Spleen (tissue), 11 donors: ENCODE data around the gene CDC42EP3. TPM values are rescaled to one million over a fixed set of nuclear protein-coding genes. Genes with fewer than 3 reads are reported as not detected.
A peak's percentile ranks its signal among the peaks of the same experiment; 100 is the strongest.

Experiments used
- DNase-seq: peaks from one replicate; pipeline ENCODE4 v3.0.0-alpha.2; 2020
- H3K27ac ChIP-seq, 8 donors: fragments of 200-600 bp; sonication (generic) in 7 of 8; 1 replicate in 4 of 8; 2 replicates in 4 of 8; pipeline versions ENCODE4 v1.5.0 to v1.8.0; 2016 to 2021; ENCODE audit warnings: inconsistent platforms in 4 of 8, mild to moderate bottlenecking in 4 of 8, moderate library complexity in 1 of 8
- H3K27me3 ChIP-seq, 7 donors: fragments of 200-600 bp; sonication (generic) in 6 of 7; replicated peaks in 1 of 7; 1 replicate in 4 of 7; 2 replicates in 3 of 7; pipeline versions ENCODE4 v1.5.0 to v1.8.0; 2016 to 2021; ENCODE audit warnings: inconsistent platforms in 3 of 7, mild to moderate bottlenecking in 1 of 7
- H3K36me3 ChIP-seq, 6 donors: fragments of 200-600 bp; sonication (generic) in 5 of 6; 1 replicate in 4 of 6; 2 replicates in 2 of 6; pipeline versions ENCODE4 v1.5.0 to v1.8.0; 2016 to 2021; ENCODE audit warnings: inconsistent platforms in 2 of 6
- H3K4me1 ChIP-seq, 6 donors: fragments of 200-600 bp; sonication (generic) in 5 of 6; 1 replicate in 3 of 6; 2 replicates in 3 of 6; pipeline versions ENCODE4 v1.5.0 to v1.8.0; 2016 to 2021; ENCODE audit warnings: inconsistent platforms in 3 of 6
- H3K4me3 ChIP-seq, 8 donors: fragments of 200-600 bp; sonication (generic) in 7 of 8; 1 replicate in 4 of 8; 2 replicates in 4 of 8; pipeline versions ENCODE4 v1.5.0 to v1.8.0; 2016 to 2021; ENCODE audit warnings: inconsistent platforms in 4 of 8, mild to moderate bottlenecking in 4 of 8, moderate library complexity in 2 of 8
- H3K9me3 ChIP-seq, 8 donors: fragments of 200-600 bp; sonication (generic) in 7 of 8; 1 replicate in 4 of 8; 2 replicates in 4 of 8; pipeline versions ENCODE4 v1.5.0 to v1.8.0; 2016 to 2021; ENCODE audit warnings: inconsistent platforms in 4 of 8
- POLR2A ChIP-seq, 3 donors: fragments of 450-650 bp; IDR thresholded peaks; one replicate each; pipeline ENCODE4 v1.5.1; 2017; ENCODE audit warnings: antibody characterized with exemption in 3 of 3, mild to moderate bottlenecking in 1 of 3
- POLR2AphosphoS5 ChIP-seq, 3 donors: sonication (generic); formaldehyde crosslinking; IDR thresholded peaks; one replicate each; pipeline ENCODE4 v1.5.1; 2017; ENCODE audit warnings: antibody characterized with exemption in 3 of 3
- WGBS, 5 donors: extraction: QIAGEN DNeasy Blood & Tissue Kit in 3 of 5; methylation state at CpG; one replicate each; pipeline versions ENCODE4 v1.1.5 to v1.1.7; 2013 to 2018; 5-methylcytosine and 5-hydroxymethylcytosine counted together
- intact Hi-C: fragments of 100-400 bp; cut with DNase I; formaldehyde crosslinking; loops from one replicate; pipeline ENCODE4 v1.15.0; 2023; ENCODE audit warnings: low total_unique reads
- polyA plus RNA-seq, 3 donors: library from polyadenylated mRNA; stranded (reverse); fragments of 200-250 nt; gene quantifications; one replicate each; pipeline ENCODE4 v1.2.1, GENCODE V29; 2013
- total RNA-seq, 7 donors: library from RNA; depleted of rRNA in 3 of 7; stranded (reverse); fragments of >200 nt in 3 of 7; fragmentation: NEBNext Ultra II Directional in 4 of 7; extraction: Animal tissue kit (Norgen Biotek cat#: 25700) in 4 of 7; gene quantifications; one replicate each; pipeline versions ENCODE4 v1.1.0 to v1.2.1, GENCODE V29; 2016 to 2021
- TF ChIP-seq, protein P1 (sequence below), 11 experiments: fragments of 200-600 bp in 7 of 11; fragments of 450-650 bp in 4 of 11; sonication (generic) in 4 of 11; IDR thresholded peaks in 8 of 11; conservative IDR thresholded peaks in 3 of 11; 1 replicate in 7 of 11; 2 replicates in 4 of 11; pipeline versions ENCODE4 v1.4.0 to v1.8.0; 2016 to 2021; ENCODE audit warnings: antibody characterized with exemption in 11 of 11, inconsistent platforms in 4 of 11, mild to moderate bottlenecking in 1 of 11
- donor health status: healthy with polysubstance abuse.
- donor health status: DM: no; HTN: no; CAD: no; lungs with moderate emphysema.
- donor health status: DM: no; HTN: no; CAD: no.
- donor health status: Bipolar disorder and iron deficiency.
- donor health status: healthy.
- donor health status: DM: no; HTN: no; CAD: no.
- donor health status: DM: yes; HTN: yes; CAD: no.

The CDC42EP3 gene
- total and polyA plus RNA-seq, 10 donors: 9.5 to 57.2 (median 41.2) TPM

DNA sequence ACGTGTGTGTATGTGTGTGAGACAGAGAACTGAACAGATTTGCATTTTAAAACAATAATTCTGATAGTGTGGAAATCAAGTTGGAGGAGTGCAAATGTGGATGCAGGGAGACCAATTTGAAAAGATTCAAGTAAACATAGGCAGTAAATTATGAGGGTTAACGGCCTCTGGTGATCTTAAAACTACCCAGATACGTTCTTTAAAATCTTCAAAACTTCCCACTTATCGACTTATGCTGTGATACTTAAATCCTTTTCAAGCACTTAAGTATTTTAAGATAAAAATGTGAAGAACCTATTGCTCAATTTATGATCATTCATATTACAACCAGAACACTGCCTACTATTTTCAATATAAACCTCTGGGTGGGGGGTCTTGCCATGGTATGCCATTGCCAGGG, 37.7 kb upstream of the CDC42EP3 start:
- peaks cover 0 to 59% (median 31%) of the 10 kb centered on the region in 6 donors for H3K4me1 ChIP-seq
- no peak for DNase-seq
- WGBS, 5 donors: 78 to 93% (median 87%) methylated on average over 4 of the region's 4 CpGs
- intact Hi-C loops: no loop called here
- no peak overlapping the region for H3K4me3 ChIP-seq
- peaks cover 0 to 3% (median 2%) of the 10 kb centered on the region in 8 donors for H3K9me3 ChIP-seq
- no peaks in the 10 kb centered on the region for H3K36me3 ChIP-seq
- H3K27ac ChIP-seq: no peak overlapping the region
- H3K27me3 ChIP-seq: no peaks in the 10 kb centered on the region
- TF ChIP-seq, protein P1, sequence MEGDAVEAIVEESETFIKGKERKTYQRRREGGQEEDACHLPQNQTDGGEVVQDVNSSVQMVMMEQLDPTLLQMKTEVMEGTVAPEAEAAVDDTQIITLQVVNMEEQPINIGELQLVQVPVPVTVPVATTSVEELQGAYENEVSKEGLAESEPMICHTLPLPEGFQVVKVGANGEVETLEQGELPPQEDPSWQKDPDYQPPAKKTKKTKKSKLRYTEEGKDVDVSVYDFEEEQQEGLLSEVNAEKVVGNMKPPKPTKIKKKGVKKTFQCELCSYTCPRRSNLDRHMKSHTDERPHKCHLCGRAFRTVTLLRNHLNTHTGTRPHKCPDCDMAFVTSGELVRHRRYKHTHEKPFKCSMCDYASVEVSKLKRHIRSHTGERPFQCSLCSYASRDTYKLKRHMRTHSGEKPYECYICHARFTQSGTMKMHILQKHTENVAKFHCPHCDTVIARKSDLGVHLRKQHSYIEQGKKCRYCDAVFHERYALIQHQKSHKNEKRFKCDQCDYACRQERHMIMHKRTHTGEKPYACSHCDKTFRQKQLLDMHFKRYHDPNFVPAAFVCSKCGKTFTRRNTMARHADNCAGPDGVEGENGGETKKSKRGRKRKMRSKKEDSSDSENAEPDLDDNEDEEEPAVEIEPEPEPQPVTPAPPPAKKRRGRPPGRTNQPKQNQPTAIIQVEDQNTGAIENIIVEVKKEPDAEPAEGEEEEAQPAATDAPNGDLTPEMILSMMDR (IDR thresholded peaks at IDR 0.05 in 8 of 11, conservative IDR thresholded peaks at IDR 0.05 in 3 of 11): no peak
- TF ChIP-seq POLR2A (IDR thresholded peaks at IDR 0.05) (no peak), POLR2AphosphoS5 (IDR thresholded peaks at IDR 0.05) (no peak)

DNA sequence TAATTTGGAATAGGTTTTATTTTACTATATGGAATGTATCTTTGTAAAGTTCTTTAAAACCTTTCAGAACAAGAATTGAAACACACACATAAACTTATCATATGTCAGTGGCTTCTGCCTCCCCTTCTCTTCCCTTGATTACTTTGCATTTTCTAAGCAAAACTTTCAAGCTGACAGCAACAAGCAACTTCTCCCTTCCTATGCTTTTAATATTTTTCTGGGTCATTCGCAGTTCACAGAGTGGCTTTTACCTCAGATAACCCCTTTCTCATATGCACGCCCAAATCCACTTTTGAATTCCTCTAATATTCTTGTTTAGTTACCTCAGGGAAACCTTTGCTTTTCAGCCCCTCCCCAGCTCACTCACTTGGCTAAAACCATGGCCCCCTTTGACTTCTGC, 36.7 kb upstream of the CDC42EP3 start:
- TF ChIP-seq POLR2A (IDR thresholded peaks at IDR 0.05) (no peak), POLR2AphosphoS5 (IDR thresholded peaks at IDR 0.05) (no peak)
- TF ChIP-seq, protein P1 (IDR thresholded peaks at IDR 0.05 in 8 of 11, conservative IDR thresholded peaks at IDR 0.05 in 3 of 11): no peak
- H3K36me3 ChIP-seq: no peaks in the 10 kb centered on the region
- H3K4me3 ChIP-seq: no peak overlapping the region
- intact Hi-C loops: no loop called here
- WGBS, 5 donors: 32 to 46% (median 39%) methylated on average over 2 of the region's 2 CpGs
- peaks cover 0 to 54% (median 25%) of the 10 kb centered on the region in 6 donors for H3K4me1 ChIP-seq
- DNase-seq: no peak
- no peaks in the 10 kb centered on the region for H3K27me3 ChIP-seq
- H3K27ac ChIP-seq: no peak overlapping the region
- no peaks in the 10 kb centered on the region for H3K9me3 ChIP-seq

DNA sequence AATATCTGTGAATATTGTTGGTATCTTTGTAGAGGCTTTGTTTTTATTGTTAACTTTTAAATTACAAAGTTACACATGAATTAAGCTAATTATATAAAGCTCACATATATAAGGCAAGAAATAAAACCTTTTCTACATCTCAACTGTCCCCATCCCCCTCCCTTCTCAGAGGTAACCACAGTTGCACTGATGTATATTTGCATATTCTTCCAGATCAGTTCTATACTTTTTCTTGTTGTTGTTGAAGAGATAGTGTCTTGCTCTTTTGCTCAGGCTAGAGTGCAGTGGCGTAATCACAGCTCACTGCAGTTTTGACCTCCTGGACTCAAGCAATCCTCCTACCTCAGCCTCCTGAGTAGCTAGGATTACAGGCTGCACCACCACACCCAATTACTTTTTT, 36.0 kb upstream of the CDC42EP3 start:
- WGBS, 5 donors: 63 to 87% (median 81%) methylated on average over 1 of the region's 1 CpG
- Histone ChIP-seq H3K9me3 (no peaks in the 10 kb centered on the region), H3K4me1 (peaks cover 0 to 49% (median 23%) of the 10 kb centered on the region in 6 donors), H3K27me3 (no peaks in the 10 kb centered on the region), H3K27ac (peak overlapping the region in 1 of 8 donors; percentile 37), H3K4me3 (no peak overlapping the region), H3K36me3 (no peaks in the 10 kb centered on the region)
- TF ChIP-seq, protein P1 (IDR thresholded peaks at IDR 0.05 in 8 of 11, conservative IDR thresholded peaks at IDR 0.05 in 3 of 11): no peak
- TF ChIP-seq POLR2A (IDR thresholded peaks at IDR 0.05) (no peak), POLR2AphosphoS5 (IDR thresholded peaks at IDR 0.05) (no peak)
- intact Hi-C loops: no loop called here
- no peak for DNase-seq

DNA sequence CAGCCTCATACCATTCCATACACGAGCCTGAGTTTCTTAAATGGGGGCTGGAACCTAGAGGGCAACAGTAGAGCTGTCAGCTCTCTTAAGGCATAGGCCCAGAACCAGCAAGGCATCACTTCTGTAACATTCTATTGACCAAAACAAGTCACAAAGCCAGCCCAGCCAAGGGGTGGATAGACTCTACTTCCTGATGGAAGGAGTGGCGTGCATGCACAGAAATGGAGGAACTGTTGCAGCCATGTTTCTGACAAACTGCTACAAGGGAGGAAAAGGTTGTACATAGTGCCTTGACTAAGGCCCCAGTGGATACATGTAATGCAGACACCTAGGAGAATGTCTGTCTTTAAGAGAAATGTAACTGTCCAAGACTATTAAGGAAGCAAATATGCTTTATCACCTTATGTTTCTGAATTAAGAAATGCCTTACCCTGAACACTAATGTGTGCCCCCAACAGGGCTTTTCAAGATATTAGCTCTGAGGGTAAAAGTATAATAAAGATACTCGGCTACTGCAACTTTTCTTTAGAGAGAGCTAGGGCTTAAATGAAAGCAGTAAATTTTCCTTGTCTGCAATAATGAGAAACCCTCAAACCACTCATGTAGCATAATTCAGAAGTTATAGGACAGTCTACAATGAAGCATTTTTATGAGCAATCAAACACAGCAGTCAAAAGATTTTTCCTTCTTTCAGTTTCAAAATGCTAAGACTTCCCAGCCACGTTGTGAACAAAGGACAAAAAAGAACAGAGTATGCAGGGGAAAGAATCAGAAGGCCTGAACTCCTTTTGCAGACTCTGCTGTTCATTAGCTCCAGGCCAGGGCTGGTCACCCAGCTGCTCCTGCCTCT, 35.1 kb upstream of the CDC42EP3 start:
- Histone ChIP-seq H3K4me1 (peaks cover 0 to 43% (median 19%) of the 10 kb centered on the region in 6 donors), H3K36me3 (no peaks in the 10 kb centered on the region), H3K27ac (peak overlapping the region in 2 of 8 donors; percentile 17 to 37), H3K27me3 (no peaks in the 10 kb centered on the region), H3K9me3 (peaks cover 0 to 1% (median 0%) of the 10 kb centered on the region in 8 donors), H3K4me3 (no peak overlapping the region)
- intact Hi-C loops: no loop called here
- no peak for DNase-seq
- TF ChIP-seq POLR2A (IDR thresholded peaks at IDR 0.05) (no peak), POLR2AphosphoS5 (IDR thresholded peaks at IDR 0.05) (no peak)
- TF ChIP-seq, protein P1 (IDR thresholded peaks at IDR 0.05 in 8 of 11, conservative IDR thresholded peaks at IDR 0.05 in 3 of 11): no peak
- 57 to 72% (median 65%) methylated on average over 4 of the region's 4 CpGs for WGBS, 5 donors
